Non-pigmented ciliary epithelial cell (primary cell): ENCODE results near the gene CEP19.

Source experiments
- DNase-seq: peaks from one replicate; pipeline ENCODE4 v3.0.0-alpha.2; 2010; ENCODE audit warnings: low read depth

The CEP19 gene

GRCh38 chr3:196708467-196708866 is 3.6 kb downstream of the CEP19 start:
- no peak for DNase-seq

- DNase-seq, result no peak
Measured at GRCh38 chr3:196707566-196707965, 4.5 kb downstream of the CEP19 start.

- no peak for DNase-seq
Measured at GRCh38 chr3:196706731-196707130, 5.3 kb downstream of the CEP19 start.

GRCh38 chr3:196706327-196706726 is 5.7 kb downstream of the CEP19 start:
- no peak for DNase-seq

GRCh38 chr3:196700801-196701200 is 11.2 kb downstream of the CEP19 start:
- no peak for DNase-seq

- DNase-seq, result no peak
Measured at GRCh38 chr3:196699749-196700148, 12.3 kb downstream of the CEP19 start.

GRCh38 chr3:196697270-196697669 is 14.8 kb downstream of the CEP19 start:
- DNase-seq, result no peak

GRCh38 chr3:196695849-196696226 is 16.2 kb downstream of the CEP19 start:
- DNase-seq, result no peak

- DNase-seq, result no peak
Measured at GRCh38 chr3:196694941-196695848, 16.9 kb downstream of the CEP19 start.

GRCh38 chr3:196694202-196694638 is 17.8 kb downstream of the CEP19 start:
- DNase-seq, result no peak

GRCh38 chr3:196691386-196691785 is 20.7 kb downstream of the CEP19 start:
- DNase-seq, result no peak

- DNase-seq, result no peak
Measured at GRCh38 chr3:196689941-196690660, 21.9 kb downstream of the CEP19 start.

GRCh38 chr3:196688349-196688748 is 23.7 kb downstream of the CEP19 start:
- no peak for DNase-seq

- DNase-seq, result no peak
Measured at GRCh38 chr3:196686436-196686835, 25.6 kb downstream of the CEP19 start.

GRCh38 chr3:196684548-196685407 is 27.3 kb downstream of the CEP19 start:
- peak; percentile 14 for DNase-seq

GRCh38 chr3:196677931-196678330 is 34.1 kb downstream of the CEP19 start:
- DNase-seq, result no peak

GRCh38 chr3:196677353-196677752 is 34.7 kb downstream of the CEP19 start:
- DNase-seq, result no peak

- DNase-seq, result no peak
Measured at GRCh38 chr3:196673632-196674031, 38.4 kb downstream of the CEP19 start.

- DNase-seq, result no peak
Measured at GRCh38 chr3:196670339-196670738, 41.7 kb downstream of the CEP19 start.

GRCh38 chr3:196667056-196667825 is 44.8 kb downstream of the CEP19 start:
- DNase-seq, result no peak
